ENCODE data around the gene ZNF362.

The ZNF362 gene

DNA sequence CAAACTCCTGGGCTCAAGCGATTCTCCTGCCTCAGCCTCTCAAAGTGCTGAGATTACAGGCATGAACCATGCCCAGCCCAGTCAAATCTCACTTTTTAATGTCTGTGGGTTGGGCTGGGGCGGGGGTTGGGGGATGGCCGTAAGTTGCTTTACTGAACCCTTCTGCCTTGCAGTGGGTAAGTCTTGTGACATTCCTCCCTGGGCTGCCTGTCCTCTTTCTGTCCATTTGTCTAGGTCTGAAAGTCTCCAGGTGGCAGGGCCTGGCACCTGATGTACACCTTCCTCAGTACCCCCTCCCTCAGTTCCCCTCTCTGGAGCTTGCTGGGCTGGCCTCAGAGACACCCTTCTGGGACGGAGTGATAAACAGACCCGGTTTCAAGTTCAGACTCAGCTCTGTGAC is 13.3 kb downstream of the ZNF362 start:
- DNase-seq, result no peak

DNA sequence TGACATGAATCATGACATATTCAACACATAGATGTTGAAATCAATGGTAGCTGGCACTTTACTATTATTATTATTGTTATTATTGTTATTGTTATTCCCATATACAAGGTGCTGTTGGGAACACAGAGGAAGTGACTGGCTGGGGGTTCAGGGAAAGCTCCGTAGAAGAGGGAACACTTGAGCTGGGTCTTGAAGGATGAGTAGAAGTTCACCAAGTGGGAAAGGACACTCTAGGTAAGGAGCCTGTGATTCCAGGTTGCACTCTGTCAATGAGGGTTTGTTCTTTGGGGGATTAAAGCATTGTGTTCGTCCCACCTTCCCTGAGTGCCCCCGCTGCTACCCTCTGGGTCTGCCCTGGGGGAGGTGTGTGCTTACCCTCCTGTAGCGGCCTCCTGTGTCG is 14.1 kb downstream of the ZNF362 start:
- DNase-seq, result no peak

DNA sequence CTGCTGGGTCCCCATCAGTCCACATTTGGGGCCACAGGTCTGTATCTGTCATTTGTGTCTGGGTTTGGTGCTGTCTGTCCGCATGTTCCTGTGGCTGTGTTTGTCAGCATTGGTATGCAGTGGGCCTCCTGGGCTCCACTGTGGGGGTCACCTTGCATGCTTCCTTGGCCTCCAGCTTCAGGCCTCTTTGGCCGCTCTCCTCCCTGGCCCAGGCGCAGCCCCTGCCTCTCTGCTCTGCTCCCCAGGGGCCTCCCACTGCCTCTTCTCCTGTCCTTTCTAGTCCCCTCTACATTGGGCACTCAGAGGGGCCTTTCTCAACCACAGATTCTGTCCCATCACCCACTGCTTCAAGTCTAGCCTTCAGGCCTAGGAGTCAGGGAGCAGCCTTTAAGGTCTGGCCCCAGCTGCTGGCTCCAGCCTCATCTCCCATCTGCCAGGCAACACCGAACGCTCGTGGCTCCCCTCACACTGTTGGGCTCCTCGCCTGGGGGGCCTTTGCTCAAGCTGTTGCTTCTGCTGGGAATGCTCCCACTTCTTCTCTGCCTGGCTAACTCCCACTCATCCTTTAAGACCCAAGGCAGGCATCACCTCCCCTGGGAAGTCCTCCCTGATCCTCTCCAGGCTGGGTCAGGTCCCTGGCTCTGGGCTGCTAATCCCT is 14.6 kb downstream of the ZNF362 start:
- no peak for DNase-seq

DNA sequence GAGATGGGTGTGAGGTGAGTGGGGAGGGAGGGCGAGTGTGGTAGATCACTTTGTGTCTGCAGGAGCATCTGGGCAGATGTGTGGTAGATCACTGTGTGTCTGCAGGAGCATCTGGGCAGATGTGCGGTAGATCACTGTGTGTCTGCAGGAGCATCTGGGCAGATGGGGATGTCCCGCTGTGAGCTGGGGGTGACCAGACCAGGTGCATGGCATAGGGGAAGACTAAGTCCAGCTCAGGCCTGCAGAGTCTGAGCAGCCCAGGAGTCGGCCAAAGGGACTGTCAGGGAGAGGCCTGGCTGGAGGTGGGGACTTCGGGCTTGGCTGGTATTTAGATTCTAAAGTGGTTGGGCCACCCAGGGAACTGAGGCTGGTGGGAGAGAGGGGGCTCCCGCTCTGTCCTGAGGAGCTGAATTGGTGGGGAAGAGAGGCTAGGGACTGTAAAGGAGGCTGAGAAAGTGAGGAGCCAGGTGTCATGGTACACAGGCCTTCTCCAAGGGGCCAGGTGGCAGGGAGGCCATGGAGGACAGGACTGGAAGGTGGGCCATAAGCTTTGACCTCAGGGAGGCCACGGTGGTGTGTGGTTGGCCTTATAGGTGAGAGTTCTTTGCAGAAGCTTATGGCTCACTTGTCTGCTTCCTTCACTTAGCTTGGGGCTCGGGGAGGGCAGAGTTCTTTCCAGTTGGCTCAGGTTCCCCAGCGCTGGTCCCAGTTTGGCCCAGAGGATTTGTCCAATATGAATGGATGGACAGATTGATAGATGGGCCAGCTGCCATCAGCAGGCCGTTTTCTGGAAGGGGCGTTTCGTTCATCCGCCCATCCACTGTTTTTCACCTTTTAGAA is 15.6 kb downstream of the ZNF362 start:
- no peak for DNase-seq

DNA sequence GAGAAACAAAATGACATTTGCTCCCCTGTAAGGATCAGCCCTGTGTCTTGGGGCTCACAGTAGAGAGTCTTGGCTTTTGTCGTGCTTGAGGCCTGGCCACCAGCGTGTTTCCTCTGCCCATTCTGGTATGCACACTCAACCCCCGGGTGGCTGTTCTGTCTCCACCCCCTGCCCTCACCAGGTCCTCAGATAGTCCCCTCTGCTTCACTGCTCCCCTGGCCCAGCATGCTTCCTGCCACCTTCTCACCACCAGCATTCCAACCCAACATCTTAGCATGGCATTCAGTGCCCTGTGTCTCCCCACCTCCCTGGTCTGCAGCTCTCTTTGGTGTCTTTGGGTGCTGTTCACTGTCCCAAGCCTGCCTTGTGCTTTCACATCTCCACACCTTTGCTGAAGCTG is 16.2 kb downstream of the ZNF362 start:
- no peak for DNase-seq

DNA sequence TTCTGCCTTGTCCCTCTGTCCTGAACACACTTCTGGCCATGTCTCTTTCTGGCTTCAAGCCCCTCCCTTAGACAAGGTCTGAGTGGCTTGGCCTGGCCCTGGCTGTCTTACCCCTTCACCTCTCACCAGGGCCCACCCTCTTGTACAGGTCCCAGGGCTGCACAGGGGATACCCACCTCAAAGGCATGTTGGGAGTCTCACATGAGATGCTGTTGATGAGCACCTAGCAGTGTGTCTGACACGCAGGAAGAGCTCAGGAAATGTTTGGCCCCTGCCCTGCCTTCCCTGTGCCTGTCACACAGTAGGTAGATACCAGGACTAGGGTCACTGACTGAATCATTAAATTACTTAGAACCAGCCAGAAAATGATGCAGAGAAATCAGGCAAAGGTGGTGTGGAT is 16.6 kb downstream of the ZNF362 start:
- DNase-seq, result no peak

DNA sequence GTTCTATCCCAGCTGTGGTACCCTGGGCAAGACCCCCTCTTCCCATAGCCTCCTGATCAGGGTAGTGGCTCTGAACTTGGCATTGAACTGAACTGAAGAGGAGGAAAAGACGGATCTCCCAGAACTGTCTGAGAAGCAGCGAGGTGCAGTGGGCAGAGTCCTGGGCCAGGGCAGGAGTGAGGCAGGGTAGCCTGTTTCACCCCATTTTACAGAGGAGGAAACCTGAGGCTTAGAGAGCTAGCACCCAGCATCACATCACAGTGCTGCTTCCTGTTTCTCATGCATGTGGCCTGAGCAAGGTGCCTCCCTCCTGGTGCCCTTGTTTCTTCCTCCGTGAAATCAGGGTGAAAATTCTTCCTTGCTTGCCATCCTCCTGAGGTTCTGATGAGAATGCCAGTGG is 17.1 kb downstream of the ZNF362 start:
- DNase-seq, result peak; percentile 40

DNA sequence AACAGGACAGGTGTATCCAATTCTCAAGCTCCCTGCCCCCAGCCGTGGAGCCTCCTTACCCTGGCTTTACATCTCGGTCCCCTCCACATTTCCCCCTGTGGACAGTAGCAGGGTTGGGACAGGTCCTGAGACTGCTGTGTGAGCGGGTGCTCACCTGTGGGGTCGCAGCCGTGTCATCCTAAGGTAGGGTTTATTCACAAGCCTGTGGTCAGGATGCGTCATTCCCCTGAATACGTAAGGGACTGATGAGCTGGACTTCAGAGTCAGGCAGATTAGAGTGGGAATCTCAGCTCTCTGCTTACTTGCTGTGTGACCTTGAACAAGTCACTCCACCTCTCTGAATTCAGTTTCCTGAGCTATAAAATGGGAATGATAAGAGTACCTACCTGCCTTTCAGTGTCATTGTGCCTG is 17.7 kb downstream of the ZNF362 start:
- no peak for DNase-seq

DNA sequence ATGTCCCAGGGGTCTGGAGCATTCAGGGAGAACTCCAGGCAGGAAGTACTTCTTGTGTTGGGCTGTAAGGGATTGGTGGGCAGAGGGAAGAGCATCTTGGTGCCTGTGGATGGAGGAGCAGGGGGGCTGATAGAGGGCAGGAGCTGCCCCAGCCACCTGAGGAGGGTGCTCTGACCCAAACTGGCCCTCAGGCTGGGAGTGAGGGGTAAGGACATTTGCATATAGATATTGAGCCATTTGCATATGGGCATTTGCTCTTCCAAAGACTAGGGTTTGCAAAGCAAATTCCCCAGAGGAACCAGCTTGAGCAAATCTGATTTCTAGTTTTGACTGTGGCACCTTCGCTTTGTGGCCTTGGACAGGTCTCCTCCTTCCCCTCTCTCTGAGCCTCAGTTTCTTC is 18.2 kb downstream of the ZNF362 start:
- DNase-seq, result no peak

DNA sequence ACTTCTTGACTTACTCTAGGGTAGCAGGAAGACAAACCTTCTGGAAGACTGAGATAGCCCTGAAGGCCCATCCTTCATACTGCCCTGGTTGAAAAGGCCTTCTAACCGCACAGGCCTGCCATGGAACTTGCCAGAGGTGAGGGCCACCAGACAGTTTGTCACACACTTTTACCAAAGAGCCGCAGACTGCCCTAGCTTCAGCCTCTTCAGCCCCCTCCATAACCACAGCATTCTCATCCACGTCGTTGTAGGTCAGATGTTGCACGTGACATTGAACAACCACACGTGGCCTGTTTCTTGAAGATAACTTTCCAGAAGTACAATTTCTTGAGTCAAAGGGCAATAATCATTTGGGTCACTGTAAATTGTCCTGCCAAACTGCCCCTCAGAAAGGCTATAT is 18.9 kb downstream of the ZNF362 start:
- DNase-seq, result no peak

DNA sequence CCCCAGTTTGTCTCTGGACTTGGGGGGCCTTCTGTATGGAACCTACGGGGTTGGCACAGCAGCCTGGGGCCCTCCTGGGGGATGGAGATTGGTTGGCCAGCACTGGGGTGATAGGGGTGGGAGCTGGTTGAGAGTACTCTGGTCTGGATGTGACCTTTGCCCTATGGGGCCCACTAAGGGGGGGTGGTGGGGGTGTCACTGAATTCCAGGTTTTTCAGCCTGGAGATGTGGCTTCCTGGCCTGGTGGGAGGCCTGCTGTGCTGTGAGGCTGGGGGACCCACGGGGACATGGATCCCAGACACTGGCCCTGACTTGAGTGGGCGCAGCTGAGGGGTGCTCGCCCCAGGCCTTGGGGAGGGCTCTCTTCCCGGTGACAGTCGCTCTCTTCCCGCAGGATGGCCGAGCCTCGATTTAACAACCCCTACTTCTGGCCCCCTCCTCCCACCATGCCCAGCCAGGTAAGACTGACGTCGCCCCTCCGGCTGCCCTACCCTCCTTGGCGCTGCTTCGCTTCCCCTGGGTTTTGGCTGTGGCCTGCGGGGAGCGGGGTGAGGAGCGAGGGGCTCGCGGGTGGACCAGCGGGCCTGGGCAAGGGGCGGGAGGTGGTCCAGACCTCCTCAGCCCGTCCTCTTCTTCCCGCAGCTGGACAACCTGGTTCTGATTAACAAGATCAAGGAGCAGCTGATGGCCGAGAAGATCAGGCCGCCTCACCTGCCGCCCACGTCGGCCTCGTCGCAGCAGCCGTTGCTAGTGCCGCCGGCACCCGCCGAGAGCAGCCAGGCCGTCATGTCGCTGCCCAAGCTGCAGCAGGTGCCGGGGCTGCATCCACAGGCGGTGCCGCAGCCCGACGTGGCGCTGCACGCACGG is 19.6 kb downstream of the ZNF362 start:
- DNase-seq, result no peak

DNA sequence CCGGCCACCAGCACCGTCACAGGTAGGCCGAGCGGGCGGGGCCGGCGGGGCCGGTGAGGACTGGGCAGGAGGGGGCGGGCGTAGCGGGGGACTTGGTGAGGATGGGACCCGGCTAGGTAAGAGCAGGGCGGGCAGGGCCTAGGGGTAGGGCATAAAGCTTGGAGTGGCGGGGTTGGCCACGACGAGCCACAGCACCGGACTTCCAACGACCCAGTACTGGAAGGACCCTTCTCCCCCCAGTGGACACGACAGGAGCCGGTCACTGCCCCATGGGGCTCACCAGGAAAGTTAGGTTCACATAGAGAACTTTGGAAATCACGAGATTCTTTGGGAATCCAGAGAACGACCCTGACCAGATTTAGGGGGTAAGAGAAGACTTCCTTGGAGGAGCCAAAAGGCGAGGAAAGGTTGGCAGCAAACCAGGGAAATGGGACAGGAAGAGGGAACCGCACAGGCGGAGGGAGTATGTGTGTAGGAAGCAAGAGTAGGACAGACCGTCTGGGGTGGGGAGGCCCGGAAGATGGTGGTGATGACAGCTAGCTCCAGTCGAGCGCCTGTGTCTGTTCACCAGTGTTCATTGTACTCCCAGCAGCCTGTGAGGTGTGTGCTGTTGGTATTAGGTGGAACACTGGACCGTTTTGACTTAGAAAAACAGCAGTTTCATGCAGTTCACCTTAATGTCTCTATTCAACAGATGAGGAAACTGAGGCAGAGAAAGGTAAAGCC is 20.4 kb downstream of the ZNF362 start:
- DNase-seq, result no peak

DNA sequence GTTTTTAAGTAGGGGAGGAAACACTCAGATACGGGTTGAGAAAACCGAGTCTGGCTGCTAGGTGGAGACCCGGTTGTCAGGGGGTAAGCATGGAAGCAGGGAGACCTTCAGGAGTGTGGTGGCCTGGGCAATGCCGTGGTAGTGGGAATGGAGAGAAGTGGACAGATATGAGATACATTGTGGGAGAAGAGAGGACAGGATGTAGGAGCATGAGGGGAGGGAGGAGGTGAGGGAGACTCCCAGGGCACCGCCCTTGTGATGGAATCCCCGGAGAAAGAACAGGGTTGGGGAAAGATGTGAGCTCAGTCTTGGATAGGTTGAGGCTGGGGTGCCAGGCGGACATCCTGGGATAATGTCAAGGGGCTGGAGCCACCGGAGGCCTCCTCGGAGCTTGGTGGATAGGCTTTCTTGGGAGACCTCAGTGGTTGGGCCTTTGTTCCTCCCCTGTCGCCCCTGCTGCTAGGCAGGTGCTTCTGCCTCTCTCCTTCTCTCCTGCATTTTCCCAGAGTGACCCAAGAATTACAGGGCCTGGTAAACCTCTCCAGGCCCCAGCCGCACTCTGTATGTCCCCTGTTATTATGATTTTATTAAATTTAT is 21.3 kb downstream of the ZNF362 start:
- no peak for DNase-seq

DNA sequence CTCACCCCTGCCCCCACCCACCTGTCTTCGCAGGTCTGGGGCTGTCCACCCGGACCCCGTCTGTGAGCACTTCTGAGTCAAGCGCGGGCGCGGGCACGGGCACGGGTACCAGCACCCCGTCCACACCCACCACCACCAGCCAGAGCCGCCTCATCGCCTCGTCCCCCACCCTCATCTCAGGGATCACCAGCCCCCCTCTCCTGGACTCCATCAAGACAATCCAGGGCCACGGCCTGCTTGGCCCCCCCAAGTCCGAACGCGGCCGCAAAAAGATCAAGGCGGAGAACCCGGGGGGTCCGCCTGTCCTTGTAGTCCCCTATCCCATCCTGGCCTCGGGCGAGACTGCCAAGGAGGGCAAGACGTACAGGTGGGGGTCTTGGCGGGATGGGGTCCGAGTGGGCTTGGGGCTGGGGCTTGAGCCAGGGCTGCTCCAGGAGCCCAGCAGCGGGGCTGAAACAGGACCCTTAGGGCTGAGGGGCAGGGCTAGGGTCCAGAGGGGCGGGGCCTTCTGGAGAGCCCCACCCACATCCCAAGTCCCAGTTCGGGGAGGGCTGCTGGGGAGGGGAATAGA is 23.9 kb downstream of the ZNF362 start:
- DNase-seq, result no peak

DNA sequence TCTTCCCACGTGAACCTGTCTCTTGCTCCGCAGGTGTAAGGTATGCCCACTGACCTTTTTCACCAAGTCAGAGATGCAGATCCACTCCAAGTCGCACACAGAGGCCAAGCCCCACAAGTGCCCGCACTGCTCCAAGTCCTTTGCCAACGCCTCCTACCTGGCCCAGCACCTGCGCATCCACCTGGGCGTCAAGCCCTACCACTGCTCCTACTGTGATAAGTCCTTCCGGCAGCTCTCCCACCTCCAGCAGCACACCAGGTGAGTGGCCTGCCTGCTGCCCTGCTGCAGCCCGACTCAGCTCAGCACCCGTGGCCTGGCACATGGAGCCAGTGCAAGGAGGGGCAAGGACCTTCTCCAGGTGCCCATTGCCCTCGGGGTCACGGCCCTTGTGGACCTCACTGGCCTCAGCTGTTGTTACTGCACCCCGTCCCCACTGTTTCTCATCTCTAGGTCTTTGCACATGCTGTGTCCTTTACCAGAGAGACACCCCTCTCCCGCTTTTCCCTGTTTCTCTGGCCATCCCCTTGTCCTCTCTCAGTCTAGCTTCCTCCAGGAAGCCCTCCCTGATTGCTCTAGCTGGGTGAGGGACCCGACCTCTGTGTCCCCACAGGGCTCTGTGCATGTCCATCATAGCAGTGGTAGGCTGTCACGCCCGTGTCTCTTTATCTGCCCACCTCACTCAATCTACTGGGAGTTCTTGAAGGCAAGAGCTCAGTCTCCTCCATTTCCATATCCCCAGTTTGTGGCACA is 25.4 kb downstream of the ZNF362 start:
- DNase-seq, result no peak

DNA sequence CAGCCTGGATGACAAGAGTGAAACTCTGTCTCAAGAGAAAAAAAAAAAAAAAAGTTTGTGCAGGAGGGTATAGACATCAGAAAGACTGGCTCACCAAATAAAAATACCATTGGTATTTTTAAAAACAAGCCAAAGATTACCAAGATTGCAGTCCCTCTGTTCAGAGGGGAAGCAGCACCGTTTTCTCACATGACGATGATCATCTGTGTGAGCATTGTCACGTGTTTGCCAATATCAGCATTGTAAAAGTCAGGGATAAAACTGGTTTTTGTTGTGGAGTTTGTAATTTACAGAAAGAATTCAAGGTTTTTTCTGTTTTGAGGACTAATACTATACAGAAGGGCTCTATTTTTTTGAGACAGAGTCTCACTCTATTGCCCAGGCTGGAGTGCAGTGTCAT is 26.5 kb downstream of the ZNF362 start:
- DNase-seq, result no peak

DNA sequence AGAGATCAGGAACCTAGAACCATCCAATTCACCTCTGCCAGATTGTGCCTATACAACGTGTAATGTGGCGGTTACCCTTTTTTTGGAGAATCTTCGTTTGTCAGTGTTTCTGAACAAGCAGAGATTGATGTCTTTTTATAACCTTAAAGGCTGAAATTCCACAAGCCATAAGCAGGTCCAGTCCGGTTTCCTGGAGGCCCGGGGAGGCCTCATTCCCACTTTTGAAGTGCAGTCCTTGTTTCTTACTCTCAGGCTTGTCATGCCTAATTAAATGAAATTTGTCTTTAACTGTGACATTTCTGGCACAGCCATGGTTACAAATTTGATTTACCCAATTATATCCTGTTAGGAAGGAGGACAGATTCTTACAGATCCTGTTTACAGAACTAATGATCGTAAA is 27.8 kb downstream of the ZNF362 start:
- DNase-seq, result no peak

DNA sequence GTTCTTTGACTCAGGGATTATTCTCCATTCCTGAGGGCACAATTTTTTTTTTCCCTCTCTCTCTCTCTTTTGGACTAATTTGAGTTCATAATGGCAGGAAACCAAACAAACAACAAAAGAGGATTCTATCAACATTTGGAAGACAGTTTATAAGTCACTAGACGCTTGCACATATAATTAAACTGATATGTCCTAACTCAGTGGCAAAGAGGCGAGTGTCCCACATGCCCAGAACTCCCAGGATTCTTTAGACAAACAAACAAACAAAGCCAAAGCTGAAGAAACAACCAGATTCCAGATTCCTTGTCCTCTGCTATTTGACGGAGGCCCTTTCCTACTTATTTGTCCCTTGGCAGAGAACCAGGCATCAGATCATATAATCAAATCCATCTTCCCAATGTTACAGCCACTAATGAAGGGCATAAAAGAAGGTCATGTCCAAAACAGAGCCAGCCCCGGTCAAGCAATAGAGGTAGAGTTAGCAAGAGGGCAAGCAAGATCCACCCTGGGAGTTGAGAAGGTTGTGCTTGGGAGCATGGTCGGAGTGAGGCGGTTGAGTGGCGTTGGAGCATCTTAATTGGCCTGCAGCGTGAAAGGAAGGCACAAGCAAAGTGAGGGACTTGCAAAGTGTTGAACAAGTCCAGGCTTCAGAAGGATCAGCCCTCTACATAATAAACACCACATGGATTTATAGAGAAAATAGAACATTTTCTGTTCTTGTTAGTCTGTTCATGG is 30.3 kb downstream of the ZNF362 start:
- DNase-seq, result no peak

DNA sequence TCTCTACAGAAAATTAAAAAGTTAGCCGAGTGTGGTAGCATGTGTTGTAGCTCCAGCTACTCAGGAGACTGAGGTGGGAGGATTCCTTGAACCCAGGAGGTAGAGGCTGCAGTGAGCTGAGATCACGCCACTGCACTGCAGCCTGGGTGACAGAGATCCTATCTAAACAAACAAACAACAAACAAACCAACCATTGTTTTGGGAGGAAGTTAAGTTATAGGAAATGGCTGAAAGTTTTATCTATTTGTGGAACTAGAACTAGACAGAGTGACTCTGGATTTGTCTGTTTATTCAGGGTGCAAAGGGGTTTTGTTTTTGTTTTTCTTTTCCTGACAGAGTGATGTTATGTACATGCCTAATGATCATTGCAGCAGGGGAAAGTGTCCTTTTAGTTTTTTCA is 31.0 kb downstream of the ZNF362 start:
- DNase-seq, result no peak

DNA sequence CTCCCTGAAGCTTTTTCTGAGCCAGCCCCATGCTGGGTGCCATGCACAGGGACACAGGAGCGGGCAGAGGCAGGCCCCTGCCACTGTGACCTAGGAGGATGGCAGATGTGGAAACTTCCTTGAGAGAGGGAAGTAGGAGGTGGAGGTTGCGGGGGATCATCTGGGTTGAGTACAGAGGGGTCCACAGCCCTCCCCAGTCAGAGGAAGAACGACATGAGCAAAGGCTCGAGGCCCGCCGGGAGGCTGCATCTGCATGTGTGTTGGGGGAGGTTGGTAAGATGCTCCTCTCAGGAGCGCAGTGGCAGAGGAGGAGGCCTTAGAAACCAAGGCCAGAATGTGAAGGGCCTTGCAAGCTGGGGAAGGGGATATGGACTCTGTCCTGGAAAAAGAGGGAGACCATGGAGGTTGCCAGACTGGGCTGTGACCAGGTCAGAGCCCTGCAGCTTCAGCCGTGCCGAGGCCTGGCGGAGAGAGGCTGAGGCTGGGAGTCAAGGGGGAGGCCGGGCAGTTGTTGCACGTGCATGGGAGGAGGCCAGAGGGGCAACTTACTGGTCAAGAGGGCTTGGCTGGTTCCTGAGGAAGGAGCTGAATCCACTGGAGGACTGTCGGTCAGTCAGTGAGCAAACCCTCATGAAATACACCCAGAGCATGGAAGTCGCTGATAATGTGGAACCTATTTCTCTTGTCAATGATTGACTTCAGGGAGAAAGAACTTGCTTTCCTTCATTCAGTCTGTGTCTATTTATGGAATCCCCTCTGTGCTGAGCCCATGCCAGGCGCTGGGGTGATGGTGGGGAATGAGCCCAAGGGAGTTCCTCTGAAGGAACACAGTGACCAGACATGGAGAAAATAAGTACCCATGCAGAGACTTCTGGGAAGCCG is 32.9 kb downstream of the ZNF362 start:
- no peak for DNase-seq
